Left renal cortex interstitium (tissue), 4 donors: ENCODE data around the gene GALNT14. TPM values are rescaled to one million over a fixed set of nuclear protein-coding genes. Genes with fewer than 3 reads are reported as not detected.

Experiments used
- DNase-seq, 4 donors: peaks; one replicate each; pipeline ENCODE4 v3.0.0-alpha.2; 2013; ENCODE audit warnings: low read depth in 4 of 4, low spot score in 2 of 4, missing footprints in 1 of 4
- polyA plus RNA-seq, 4 donors: library from polyadenylated mRNA; unstranded; fragments of 120-200 nt; gene quantifications; one replicate each; pipeline ENCODE4 v1.2.1, GENCODE V29; 2013; ENCODE audit not compliant: insufficient read length in 4 of 4

The GALNT14 gene
- polyA plus RNA-seq, 4 donors = 37.9 to 44.8 (median 40.0) TPM

DNA sequence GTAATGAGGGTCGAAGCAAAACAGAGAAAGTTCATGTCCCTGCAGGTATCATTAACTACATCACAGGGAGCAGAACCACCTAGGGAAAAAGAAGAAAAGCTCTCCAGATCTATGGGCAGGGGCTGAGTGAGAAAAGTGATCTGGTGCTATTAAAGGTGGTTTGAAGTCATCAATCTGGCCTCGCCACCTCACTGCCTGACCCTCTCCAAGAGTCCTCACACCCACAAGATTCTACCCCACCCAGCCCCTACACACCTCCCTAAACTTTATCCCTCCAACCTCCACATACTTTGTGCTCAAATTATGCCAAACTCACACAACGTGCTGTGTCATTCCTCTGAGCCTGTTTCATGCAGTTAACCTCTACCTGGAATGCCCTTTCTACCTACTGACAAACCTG, 2.2 kb downstream of the GALNT14 start:
- DNase-seq = no peak

DNA sequence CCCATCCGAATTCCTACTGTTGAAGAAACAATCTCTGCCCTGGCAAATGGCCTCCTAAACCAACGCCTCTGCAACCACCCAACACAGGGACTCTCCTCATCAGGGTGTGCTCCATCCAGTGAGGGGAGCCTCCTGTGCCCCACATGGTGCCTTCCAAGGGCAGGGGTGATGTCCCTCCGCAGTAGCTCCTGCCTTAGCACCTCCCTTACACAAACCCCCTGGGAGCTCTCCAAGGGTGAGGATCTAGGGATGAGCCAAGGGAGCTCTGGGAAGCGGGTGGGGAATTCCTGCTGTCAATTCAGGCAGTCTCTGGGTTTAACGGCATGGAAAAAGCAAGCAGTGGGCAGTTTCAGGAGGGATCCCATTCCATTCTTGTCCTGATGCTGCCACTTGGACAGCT, 3.8 kb downstream of the GALNT14 start:
- no peak for DNase-seq

DNA sequence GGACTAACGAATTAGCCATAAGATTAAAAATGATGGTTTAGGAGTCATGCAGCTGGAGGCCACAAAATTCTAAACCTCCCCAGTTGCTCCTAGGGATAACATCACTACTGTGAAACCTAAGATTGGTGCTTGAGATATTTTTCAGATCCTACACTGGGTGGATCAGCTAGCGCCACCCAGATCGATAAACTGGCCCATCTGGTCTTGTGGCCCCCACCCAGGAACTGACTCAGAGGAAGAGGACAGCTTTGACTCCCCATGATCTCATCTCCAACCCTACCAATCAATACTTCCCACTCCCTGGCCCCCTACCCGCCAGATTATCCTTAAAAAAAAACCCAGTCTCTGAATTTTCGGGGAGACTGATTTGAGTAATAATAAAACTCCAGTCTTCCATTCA, 5.5 kb downstream of the GALNT14 start:
- no peak for DNase-seq

DNA sequence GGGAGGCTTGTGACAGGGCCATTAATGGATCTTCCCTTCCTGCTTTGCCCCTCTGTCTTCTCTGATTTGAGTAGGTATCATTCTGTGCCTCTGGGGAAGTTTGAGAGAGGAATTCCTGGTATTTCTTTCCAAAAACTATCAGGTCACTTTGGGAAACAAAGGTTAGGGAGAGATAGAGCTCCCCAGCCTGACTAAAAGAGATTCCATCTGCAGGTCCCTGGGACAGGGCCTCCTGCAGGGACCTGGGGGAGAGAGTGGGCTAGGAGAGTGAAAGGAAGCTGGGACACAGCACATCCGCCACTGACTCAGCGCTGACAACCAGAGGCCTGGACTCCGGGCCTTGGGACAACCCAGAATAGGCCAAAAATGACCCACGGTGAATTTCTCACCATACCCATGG, 6.4 kb downstream of the GALNT14 start:
- DNase-seq = no peak

DNA sequence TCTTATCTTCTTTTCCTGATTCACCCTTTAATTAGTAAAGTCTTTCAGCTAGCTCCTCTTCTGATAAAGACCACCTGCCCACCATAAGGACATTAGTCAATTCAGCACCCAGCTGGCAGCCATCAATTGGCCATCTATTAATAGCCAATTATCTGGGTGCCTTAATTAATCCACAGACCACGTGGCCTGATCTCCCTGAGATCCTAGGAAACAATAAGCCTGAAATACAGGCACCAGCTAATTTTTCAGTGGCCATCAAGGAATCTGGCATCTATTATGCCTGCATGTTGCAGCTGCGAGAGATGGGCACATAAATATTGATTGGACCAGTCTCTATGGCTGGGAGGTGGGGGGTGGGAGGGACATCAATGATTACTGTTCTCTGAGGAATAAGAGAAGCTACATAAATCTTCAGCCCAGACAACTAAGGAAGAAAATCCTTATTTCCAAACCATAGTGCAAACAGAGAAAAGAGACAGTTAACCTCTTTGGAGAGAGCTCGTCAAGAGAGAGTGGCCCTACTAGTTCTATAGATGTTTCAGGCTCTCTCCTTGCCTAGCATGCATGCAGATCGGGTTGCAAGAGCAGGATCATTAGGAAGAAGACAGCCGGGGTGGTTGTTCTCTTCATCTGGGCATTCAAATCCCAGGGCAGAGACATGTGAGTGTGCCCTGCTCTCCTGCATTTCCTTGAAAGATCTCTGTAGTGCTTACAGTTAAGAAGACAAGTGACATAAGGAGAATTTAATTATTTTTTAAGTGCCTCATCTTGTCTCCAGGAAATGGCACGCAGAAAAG, 8.7 kb downstream of the GALNT14 start:
- DNase-seq = no peak

DNA sequence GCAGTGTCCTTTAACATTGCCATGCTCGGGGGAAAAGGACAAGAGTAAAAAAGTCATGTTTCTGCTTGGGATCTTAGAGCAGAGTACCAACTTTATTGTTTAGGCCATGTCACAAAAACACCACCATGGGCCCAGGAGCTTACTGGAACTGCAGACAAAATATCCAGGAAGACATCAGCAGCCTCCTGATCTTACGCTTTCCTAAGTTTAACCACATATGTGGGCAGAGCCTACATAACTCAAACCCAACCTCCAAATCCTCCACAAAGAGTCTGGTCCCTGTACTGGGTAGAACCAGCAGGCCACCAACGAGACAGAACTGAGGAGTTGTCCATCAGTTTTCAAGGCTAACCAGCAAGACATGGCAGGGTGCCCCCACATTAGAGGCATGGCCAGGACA, 10.3 kb downstream of the GALNT14 start:
- no peak for DNase-seq

DNA sequence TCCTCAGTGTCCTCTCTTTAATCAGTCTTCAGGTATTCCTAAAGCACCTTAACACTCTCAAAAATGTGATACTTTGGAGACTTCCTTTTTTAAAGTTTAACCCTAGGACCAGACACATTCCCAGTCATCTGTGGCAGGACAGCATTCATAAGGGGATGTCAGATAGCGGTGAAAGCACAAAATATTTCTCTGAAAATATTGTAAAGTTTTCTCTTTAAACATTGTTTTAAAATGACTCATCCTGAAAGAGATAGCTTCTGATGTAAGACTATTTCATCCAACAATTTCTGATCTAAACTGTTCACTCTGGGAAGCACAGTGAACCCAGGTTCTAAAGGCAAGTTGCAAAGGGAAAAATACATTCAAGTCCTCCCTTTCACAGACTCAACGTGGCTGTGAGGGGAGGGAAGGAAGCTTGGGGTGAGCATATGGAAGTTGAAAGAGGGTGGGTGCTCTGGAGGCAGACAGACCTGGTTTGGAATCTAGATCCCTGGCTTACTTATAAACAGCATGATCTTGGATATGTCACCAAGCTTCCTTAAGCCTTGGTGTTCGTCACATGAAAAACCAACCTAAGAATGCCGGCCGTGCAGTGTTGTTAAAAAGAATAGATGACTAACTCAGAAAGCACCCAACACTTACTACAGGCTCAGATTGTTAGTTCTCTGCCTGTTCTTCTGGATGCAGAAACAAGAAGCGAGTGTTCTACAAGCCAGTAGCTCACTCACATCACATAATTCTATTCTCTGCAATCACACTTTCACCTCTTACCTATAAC, 12.1 kb downstream of the GALNT14 start:
- no peak for DNase-seq

DNA sequence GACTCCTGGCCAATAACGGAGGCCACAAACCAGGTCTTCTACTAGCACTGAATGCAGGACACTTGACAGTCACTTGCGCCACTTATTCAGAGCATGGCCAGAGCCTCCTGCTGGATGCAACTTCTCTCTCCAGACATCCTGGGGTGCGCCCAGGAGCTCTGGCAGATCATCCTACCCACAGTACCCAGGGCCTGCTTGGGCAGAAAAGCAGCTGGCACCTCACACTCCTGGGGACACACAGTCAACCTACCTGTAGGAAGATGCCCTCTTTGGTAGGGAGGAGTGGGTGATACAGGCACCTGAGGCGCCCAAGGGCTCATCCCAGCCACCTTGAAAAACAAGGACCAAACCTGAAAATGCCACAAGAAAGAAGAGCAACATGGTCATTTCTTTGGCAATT, 13.3 kb downstream of the GALNT14 start:
- DNase-seq = no peak

DNA sequence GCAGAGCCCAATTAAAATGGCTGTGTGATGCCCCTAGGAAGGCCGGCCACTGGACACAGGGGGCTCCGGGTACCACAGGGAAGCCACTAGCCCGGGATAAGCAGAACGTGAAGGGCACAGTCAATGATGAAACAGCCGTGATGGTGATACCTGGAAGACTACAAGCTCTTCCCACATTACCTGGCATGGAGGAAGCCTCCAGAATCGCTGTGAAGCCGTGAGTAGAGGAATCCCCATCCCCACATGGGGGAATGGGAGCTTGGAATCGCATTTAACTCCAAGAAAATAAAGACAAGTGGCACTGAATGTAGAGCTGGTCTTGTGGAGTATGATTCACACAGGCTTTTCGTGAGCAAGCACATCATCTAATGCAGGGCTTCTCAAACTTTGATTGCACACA, 16.1 kb downstream of the GALNT14 start:
- no peak for DNase-seq

DNA sequence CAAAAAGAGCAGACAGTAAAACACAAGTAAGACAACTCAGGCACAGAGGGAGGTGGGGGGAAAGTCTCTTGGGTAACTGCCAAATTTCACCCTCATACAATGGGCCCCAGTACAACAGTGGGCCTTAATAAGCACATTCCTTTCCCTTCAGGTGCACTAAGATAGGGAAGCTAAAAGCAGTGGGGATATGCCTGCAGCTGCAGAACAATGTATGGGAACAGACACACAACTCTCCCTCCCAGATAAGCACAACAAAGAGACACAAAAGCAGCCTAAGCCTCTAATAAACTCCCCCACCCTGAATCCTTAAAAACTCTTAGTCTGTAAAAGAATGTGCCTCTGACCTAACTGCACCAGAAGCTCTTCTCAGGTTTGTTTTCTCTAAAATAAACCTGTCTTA, 24.5 kb downstream of the GALNT14 start:
- no peak for DNase-seq

DNA sequence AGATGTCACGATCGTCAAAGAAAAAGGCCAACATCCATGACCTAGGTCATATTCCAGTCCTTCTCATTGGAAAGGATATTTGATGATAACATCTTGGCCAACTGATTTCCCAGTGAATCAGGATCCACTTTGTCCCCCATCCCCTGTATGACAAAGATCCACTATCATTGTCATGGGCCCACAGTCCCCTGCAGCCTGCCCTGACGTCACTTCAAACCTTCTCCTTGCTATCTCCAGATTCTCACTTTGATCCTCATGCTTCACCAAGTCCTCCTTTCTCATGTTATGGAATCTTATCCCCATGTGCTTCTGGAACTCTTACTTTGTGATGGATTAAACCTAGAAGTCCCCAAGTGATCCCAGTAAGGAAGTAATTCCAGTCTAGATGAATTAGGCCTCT, 25.7 kb downstream of the GALNT14 start:
- DNase-seq = no peak

DNA sequence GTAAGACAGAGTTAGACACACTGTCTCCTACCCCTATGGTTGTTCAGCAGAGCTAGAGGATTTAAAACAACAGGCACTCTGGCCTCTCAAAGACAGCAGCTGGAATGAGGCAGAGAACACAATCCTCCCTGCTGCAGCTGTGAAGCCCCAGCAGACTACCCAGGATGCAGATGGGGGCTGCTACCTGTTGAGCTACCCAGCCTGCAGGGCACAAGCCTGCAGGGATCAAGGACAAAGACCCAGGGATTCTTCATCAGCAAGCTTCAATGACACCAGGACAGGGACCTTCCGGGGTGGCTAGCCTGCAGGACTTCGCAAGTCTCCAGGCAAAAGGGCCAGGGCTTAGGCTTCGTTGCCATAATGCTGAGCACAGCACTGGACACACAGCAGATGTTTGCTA, 27.2 kb downstream of the GALNT14 start:
- no peak for DNase-seq

DNA sequence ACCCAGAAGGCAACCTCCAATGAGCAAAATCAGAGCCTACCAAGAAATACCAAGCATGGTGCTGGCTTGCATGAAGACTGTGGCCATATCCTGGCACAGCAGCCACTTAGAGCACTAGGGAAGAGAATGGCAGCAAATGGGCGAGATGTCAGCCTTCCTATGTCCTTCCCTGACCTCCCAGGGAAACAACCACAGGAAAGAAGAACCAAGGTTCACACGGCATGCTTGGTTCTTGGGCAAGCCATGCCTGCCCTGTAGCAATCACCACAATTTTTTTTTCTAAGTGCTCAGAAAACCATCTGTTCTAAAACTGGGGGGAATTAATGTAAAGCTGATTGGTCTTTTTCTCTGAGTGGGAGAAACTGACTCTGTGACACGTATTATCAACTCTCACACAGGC, 27.8 kb downstream of the GALNT14 start:
- DNase-seq = no peak

DNA sequence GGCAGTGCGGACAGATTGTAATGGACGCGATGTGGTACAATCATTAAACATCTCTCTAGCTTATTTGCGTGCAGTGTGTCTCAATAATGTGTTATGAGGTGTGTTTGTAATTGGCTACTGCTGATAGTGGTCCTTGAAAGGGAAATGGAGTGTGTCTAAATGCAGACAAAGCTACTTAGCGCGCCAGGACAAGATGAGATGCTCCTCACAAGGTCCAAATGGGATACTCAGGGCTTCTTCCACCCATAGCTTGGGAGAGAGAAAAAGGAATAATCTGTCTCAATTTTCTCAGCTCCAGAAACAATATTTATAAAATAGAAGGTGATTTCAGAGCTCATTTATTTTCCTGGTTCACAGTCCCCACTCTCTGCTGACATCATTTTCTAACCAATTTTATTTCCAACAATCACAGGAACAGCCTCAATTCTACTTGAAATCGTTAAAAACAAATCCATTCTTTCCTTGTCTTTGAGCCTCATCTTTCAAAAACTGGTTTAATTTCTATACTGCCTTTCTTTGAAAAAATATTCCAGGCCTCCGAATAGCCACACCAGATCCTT, 28.5 kb downstream of the GALNT14 start:
- DNase-seq = no peak

DNA sequence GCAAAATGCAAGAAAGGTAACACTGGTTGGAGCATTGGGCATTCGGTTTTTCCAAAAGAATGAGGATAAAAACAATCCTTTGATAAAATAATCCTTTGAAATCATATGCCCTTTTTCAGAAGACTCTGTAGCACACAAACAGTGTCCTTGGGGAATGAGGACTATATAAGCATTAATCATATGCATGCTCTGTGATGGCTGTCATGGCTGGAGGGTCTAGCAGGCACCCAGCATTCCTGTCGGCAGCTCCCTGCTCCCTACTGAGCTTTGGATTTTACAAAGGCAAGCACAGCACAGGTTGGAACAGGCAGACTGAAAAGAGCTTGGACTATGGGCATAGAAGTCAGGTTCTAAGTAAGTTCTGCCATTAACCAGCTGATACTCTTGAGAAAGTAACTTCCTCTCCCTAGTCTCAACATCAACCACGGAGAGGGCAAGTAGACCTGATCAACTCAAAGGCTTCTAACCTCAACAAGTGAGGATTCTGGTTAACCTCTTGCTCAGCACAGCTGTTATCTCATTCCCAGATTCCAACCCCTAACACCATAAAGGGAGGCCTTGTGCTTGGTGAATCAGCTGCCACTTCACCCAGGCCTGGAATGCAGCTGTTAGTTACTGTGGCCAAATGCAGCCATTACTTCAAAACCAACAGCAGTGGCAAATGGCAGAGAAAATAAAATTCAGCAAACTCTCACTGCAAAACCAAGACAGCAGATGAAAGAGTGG, 29.5 kb downstream of the GALNT14 start:
- DNase-seq = no peak

DNA sequence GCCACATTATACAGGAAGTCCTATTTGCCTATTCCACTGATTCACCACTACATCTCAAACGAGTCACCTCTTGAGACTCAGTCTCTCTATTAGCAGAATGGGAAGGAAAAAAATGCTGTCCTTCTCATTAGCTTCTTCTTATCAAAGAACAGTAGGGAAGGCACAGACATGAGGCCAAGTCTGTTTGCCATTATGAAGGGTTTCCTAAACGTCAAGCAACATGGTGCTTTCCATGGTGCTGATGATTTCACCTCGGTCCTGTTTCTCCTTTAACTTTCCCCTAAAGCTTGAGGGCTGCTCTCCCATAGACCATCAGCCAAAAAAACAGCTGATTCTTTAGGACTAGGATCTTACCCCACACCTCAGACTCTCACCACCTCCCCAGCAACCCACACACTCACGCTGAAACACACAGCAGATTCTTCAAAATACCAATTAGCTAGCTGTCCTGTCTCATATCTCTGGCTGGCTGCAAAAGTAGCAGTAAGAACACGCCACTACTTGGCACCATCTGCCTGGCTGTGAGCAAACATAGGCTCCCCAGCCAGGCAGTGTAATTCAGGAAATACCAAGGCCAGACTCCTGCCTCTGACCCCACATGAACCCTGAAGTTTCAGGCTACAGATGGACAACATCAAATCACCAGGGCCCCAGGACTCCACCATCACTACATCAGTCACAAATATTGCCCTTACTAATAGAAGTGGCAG, 30.5 kb downstream of the GALNT14 start:
- no peak for DNase-seq

DNA sequence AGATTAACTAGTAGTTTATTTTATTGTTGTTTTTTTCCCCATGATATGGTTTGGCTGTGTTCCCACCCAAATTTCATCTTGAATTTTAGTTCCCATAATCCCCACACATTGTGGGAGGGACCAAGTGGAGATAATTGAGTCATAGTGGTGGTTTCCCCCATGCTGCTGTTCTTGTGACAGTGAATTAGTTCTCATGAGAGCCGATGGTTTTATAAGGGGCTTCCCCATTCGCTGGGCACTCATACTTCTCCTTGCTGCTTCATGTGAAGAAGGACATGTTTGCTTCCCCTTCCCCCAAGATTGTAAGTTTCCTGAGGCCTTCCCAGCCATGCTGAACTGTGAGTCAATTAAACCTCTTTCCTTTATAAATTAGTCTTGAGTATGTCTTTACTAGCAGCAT, 36.5 kb downstream of the GALNT14 start:
- no peak for DNase-seq

DNA sequence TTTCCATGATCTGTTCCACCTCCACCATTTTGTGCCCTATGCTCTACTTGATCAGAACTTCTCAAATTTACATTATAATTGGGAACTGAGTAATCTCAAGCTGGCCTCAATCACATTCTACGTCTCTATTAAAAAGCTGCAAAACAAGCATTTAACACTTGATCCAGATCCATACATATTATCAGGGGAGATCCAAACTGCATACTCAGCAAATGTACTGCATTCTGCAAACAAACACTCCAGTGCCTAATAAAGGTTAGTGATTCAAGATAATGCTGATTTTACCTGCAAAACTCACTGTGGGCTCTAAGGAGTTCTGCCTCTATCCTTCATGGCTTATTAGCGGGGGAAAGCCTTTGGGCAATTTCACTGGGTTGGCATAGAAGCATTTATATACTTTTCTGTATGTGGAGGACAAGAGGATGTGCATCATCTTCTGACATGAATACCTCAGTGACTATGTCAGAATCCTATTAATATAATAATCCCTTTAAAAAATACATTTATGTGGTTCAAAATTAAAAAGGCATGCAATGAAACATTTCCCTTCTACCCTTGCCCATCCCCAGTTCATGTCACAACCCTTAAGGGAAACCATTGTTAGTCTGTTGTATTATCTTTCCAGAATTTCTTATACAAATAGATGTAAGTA, 40.2 kb downstream of the GALNT14 start:
- no peak for DNase-seq

DNA sequence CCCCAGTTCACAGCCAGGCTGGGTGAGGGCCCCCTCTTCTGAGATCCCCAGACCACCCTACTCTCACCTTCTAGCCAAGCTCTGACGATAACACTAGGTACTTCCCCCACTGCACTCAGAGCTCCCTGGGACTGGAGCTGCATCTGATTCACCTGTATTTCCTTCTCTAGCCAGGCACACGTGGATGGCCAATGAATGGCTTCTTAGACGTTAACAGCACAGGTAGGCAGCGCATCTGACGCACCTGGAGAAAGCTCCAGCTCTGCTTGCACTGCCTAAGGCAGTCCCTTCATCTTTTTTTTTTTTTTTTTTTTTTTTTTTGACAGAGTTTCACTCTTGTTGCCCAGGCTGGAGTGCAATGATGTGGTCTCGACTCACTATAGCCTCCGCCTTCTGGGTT, 48.1 kb downstream of the GALNT14 start:
- DNase-seq = no peak

DNA sequence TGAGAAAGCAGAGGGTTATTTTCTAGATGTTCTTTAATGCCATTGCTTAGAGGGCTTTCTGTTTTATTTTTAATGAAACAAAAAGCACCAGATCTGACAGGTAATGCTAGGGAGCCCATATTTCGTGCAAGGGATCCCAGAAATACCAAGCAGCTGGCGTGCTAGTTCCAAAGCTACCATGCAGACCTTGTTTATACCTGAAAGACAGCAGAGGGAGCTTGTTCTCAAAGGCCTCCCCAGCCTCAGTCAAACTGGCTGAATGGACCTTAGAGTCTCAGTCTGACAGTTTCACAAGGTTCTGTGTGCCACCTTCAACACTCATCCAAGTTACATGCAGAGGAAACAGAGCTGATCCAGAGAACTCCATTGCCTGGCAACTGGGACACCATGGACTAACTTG, 48.6 kb downstream of the GALNT14 start:
- DNase-seq = no peak
